Hepatocyte (in vitro differentiated cells): ENCODE measurements around the gene PRPF39.

ENCODE experiments used
- CTCF ChIP-seq: fragments of 200-600 bp; sonication (generic); IDR thresholded peaks from 2 replicates; pipeline ENCODE4 v1.5.1; 2016; ENCODE audit warnings: antibody characterized with exemption, mild to moderate bottlenecking; ENCODE audit not compliant: poor library complexity
- EZH2 ChIP-seq: fragments of 200-600 bp; sonication (generic); IDR thresholded peaks from 2 replicates; pipeline ENCODE4 v1.6.1; 2016; ENCODE audit warnings: antibody characterized with exemption, mild to moderate bottlenecking, borderline replicate concordance
- EZH2phosphoT487 ChIP-seq: fragments of 200-600 bp; sonication (generic); IDR thresholded peaks from one replicate; pipeline ENCODE4 v1.6.1; 2018; ENCODE audit warnings: antibody characterized with exemption, mild to moderate bottlenecking, low read depth, moderate library complexity; ENCODE audit not compliant: unreplicated experiment, severe bottlenecking

- TF ChIP-seq CTCF (no peak), EZH2phosphoT487 (no peak), EZH2 (no peak)
Observed at GRCh38 chr14:45038865-45039264, 45.1 kb upstream of the PRPF39 start.
